Posterior vena cava (tissue), 2 donors: ENCODE measurements around the gene UCHL5. TPM values are rescaled to one million over a fixed set of nuclear protein-coding genes. Genes with fewer than 3 reads are reported as not detected.

Experiments used
- DNase-seq: peaks from one replicate; pipeline ENCODE4 v3.0.0-alpha.2; 2020; ENCODE audit warnings: low spot score
- intact Hi-C, 2 donors: fragments of 100-400 bp; cut with DNase I; formaldehyde crosslinking; loops; one replicate each; pipeline versions ENCODE4 v1.14.1 to v1.14.2; 2022 to 2023
- total RNA-seq, 2 donors: library from RNA; stranded (reverse); fragmentation: NEBNext Ultra II Directional; extraction: Animal tissue kit (Norgen Biotek cat#: 25700); gene quantifications; one replicate each; pipeline ENCODE4 v1.2.1, GENCODE V29; 2021
- donor health status: DM: yes; HTN: yes; CAD: no.
- donor health status: DM: yes; HTN: yes; CAD: no.

Gene UCHL5
- total RNA-seq, 2 donors from 2014 or later: 26.0 to 36.7 TPM

DNA sequence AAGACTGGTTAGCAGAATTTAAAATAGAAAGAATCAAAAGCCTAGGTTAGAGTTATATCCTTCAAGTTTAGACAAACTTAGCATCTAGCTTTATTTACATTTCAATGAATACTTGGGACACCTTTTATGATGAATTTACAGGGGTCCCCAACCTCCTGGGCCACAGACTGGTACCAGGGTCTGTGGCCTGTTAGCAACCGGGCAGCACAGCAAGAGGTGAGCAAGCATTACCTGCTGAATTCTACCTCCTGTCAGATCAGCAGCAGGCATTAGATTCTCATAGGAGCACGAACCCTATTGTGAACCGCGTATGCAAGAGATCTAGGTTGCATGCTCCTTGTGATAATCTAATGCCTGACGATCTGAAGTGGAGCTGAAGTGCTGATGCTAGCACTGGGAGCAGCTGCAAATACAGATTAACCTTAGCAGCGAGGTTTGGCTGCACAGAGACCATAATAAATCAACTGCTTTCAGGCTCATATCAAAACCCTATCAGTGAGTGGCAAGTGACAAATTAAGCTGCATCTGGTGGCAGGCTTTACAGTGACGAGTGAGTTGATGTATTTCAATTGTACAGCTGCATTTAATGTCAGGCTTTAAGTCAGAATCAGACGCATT, 82.0 kb downstream of the UCHL5 start:
- DNase-seq: no peak
- intact Hi-C loops: no loop called here

GRCh38 chr1:192976576-192976975, 82.6 kb downstream of the UCHL5 start:
- intact Hi-C loops: no loop called here
- no peak for DNase-seq

GRCh38 chr1:192974701-192975100, 84.5 kb downstream of the UCHL5 start:
- intact Hi-C loops: no loop called here

DNA sequence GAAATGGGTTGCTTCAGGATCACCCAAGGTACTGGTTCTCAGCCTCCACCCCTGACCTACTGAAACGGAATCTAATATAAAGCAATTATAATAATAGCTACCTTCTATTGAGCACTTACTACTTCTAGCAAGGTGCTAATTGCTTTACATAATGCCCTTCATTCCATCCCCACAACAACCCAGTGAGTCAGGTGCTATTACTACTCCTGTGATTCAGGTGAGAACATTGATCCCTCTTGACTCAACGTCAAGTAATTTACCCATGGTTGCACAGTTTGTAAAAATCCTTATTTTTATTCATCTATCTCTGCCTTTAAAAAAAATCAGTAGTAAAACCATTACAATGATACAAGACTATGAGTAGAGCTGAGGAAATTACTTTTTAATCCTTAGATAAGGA, 85.2 kb downstream of the UCHL5 start:
- DNase-seq: no peak
- intact Hi-C loops: no loop called here

More at GRCh38 chr1:192974701-192975100, 84.5 kb downstream of the UCHL5 start:
- DNase-seq: no peak

DNA sequence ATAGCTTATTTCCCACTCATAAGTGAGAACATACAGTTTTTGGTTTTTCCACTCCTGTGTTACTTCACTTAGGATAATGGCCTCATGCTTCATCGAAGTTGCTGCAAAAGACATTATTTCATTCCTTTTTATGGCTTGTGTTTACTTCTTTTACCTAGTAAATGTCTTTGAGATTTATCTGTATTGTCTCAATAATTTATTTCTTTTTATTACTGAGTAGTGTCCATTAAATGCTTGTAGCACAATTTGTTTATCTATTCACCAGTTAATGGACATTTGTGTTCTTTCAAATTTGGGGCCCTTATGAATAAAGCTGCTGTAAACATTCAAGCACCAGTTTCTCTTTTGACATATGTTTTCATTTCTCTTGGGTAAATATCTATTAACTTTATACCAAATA, 86.0 kb downstream of the UCHL5 start:
- intact Hi-C loops: no loop called here
- no peak for DNase-seq

DNA sequence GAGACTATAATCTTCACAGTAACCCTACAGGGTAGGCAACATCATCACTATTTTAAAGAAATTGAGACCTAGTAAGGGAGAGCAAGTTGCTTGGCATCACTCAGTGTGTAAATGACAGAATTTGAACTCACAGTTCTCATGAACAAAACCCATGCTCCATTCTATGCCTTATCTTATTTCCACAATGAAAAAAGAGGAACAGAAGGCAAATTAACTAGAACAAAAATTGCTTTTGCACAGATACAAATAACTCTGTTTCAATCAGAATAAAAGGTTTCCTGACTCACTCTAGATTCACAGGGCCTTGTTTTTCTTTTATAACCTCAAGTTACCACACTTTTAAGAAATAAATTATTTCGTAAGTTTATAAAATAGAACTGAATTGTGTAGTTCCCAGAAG, 90.1 kb downstream of the UCHL5 start:
- intact Hi-C loops: no loop called here
- no peak for DNase-seq

GRCh38 chr1:192968323-192968722, 90.8 kb downstream of the UCHL5 start:
- intact Hi-C loops: no loop called here
- no peak for DNase-seq

- intact Hi-C loops: no loop called here
- no peak for DNase-seq
Measured at GRCh38 chr1:192967901-192968300, 91.3 kb downstream of the UCHL5 start.

DNA sequence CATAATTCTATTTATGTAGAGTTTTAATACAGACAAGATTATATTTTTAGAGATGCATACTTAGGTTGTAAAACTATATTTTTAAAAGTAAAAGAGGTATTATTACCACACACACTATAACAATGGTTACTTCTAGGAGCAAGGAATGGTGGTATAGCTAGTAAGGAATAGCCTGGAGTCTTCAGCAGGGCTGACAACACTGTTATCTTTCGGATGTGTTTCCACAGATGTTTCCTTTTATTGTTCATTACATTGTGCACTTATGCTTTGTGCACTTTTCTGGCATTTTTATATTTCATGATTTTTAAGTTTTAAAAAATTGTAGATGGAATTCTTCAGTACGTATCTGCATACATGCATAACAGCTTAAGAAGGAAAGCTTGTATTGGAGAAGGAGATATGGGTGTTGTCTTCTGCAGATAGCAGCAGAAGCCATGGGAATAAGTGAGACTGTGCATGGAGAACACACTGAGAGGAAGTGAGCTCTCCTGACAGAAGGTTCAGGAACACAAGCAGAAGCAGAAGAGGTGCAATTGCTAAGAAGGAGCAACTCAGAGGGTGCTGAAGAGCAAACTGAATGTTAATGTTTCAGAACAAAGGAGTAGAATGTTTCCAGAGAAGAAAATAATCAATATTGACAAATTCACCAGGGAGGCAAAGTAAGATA, 91.8 kb downstream of the UCHL5 start:
- DNase-seq: no peak
- intact Hi-C loops: no loop called here

GRCh38 chr1:192966073-192966472, 93.1 kb downstream of the UCHL5 start:
- intact Hi-C loops: no loop called here
- no peak for DNase-seq

DNA sequence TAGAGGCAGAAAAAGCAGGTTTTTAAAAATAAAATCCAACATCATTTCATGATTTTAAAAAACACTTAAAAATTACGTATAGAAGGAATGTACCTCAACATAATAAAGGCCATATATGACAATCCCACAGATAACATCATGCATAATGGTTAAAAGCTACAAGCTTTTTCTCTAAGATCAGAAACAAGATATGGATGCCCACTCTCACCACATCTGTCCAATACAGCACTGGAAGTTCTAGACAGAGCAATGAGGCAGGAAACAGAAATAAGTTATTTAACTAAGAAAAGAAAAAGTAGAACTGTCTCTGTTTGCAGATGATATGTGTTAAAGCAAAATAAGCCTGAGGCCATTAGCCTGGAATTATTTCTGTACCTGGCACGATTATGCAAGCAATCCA, 96.3 kb downstream of the UCHL5 start:
- intact Hi-C loops: no loop called here
- no peak for DNase-seq

Other genes with a start within 250 kb of the UCHL5 start
- 10 to 100 TPM; 70.5 to 80.6 TPM for gene RO60, start 252 bp upstream of the UCHL5 start, total RNA-seq
- 10 to 100 TPM; 21.1 to 26.6 TPM for gene GLRX2, start 46.1 kb upstream of the UCHL5 start, total RNA-seq
- gene CDC73, start 62.7 kb upstream of the UCHL5 start, total RNA-seq: 10 to 100 TPM; 70.0 to 79.1 TPM
- under 1 TPM; 0.76 to 0.88 TPM for gene B3GALT2, start 127.3 kb upstream of the UCHL5 start, total RNA-seq